IMR-90 (cell line): ENCODE data around the gene PIEZO2. TPM values are rescaled to one million over a fixed set of nuclear protein-coding genes. Genes with fewer than 3 reads are reported as not detected.
A peak's percentile ranks its signal among the peaks of the same experiment; 100 is the strongest.

Experiments used
- ATAC-seq: fragments of 200-7000 bp; cut with Tn5 transposase; 2 replicates; pipeline ENCODE4 v1.9.1; 2020; ENCODE audit warnings: low read depth, mild to moderate bottlenecking, moderate library complexity
- BruUV-seq: library from RNA; stranded (reverse); fragments of 400-500 nt; replicated peaks from 2 replicates; lab custom pipeline; 2021; lab: Mats Ljungman, UMichigan
- CTCF ChIA-PET: fragments of 300-600 bp; formaldehyde crosslinking; extraction: SDS; loops from one replicate; lab custom pipeline; 2021; ENCODE audit warnings: antibody characterized with exemption; lab: Yijun Ruan, JAX
- POLR2A ChIA-PET: fragments of 300-600 bp; sonication (Branson Sonifier 250); formaldehyde crosslinking; loops from one replicate; lab custom pipeline; 2022; ENCODE audit warnings: antibody characterized with exemption; ENCODE audit not compliant: unreplicated experiment; lab: Charles Lee
- DNase-seq: peaks from one replicate; pipeline ENCODE4 v3.0.0; 2013
- H2AFZ ChIP-seq: replicated peaks from 2 replicates; pipeline ENCODE3; 2013; ENCODE audit warnings: low read length, mild to moderate bottlenecking; ENCODE audit not compliant: poor library complexity
- H2AK5ac ChIP-seq: 2 replicates; pipeline ENCODE4 v1.6.1; 2013; ENCODE audit warnings: low read depth, low read length, inconsistent platforms
- H2AK9ac ChIP-seq: replicated peaks from 2 replicates; pipeline ENCODE3; 2013; ENCODE audit warnings: mild to moderate bottlenecking, low read depth, low read length, moderate library complexity; ENCODE audit not compliant: poor library complexity
- H2BK120ac ChIP-seq: 2 replicates; pipeline ENCODE4 v1.6.1; 2013; ENCODE audit warnings: low read depth, low read length, inconsistent platforms
- H2BK15ac ChIP-seq: 3 replicates; pipeline ENCODE4 v1.6.1; 2013; ENCODE audit warnings: low read depth, low read length, inconsistent platforms
- H2BK20ac ChIP-seq: 2 replicates; pipeline ENCODE4 v1.6.1; 2013; ENCODE audit warnings: low read depth, mild to moderate bottlenecking, inconsistent platforms, low read length, moderate library complexity
- H2BK5ac ChIP-seq: 2 replicates; pipeline ENCODE4 v1.6.1; 2013; ENCODE audit warnings: mild to moderate bottlenecking, low read depth, low read length, inconsistent platforms; ENCODE audit not compliant: poor library complexity, severe bottlenecking
- H3K14ac ChIP-seq: replicated peaks from 2 replicates; pipeline ENCODE4 v1.6.1; 2013; ENCODE audit warnings: low read depth, low read length, inconsistent platforms
- H3K18ac ChIP-seq: 2 replicates; pipeline ENCODE4 v1.6.1; 2013; ENCODE audit warnings: low read depth, low read length, control low read depth
- H3K23ac ChIP-seq: 2 replicates; pipeline ENCODE4 v1.6.1; 2013; ENCODE audit warnings: low read depth, low read length, inconsistent platforms
- H3K27ac ChIP-seq: 2 replicates; pipeline ENCODE4 v1.5.1; 2013; ENCODE audit warnings: mild to moderate bottlenecking, control low read depth, low read length; ENCODE audit not compliant: insufficient read depth
- H3K27me3 ChIP-seq: 2 replicates; pipeline ENCODE4 v1.6.1; 2013; ENCODE audit warnings: low read length; ENCODE audit not compliant: control insufficient read depth, insufficient read depth
- H3K36me3 ChIP-seq: 2 replicates; pipeline ENCODE4 v1.6.1; 2013; ENCODE audit warnings: low read length, mixed read lengths; ENCODE audit not compliant: control insufficient read depth, insufficient read depth
- H3K4ac ChIP-seq: 2 replicates; pipeline ENCODE4 v1.6.1; 2013; ENCODE audit warnings: low read depth, low read length, inconsistent platforms
- H3K4me1 ChIP-seq: 2 replicates; pipeline ENCODE4 v1.6.1; 2013; ENCODE audit warnings: low read length, mixed read lengths; ENCODE audit not compliant: control insufficient read depth, insufficient read depth
- H3K4me2 ChIP-seq: 2 replicates; pipeline ENCODE4 v1.6.1; 2013; ENCODE audit warnings: low read depth, mild to moderate bottlenecking, control low read depth, low read length, moderate library complexity
- H3K4me3 ChIP-seq: 2 replicates; pipeline ENCODE4 v1.5.1; 2013; ENCODE audit warnings: low read depth, mild to moderate bottlenecking, control low read depth, low read length, moderate library complexity; ENCODE audit not compliant: insufficient read depth
- H3K56ac ChIP-seq: 2 replicates; pipeline ENCODE4 v1.6.1; 2013; ENCODE audit warnings: low read length, inconsistent platforms; ENCODE audit not compliant: insufficient read depth; ENCODE audit errors: extremely low read depth
- H3K79me1 ChIP-seq, 2 experiments: 2 replicates each; pipeline ENCODE4 v1.6.1; 2013; ENCODE audit warnings: low read length in 2 of 2, inconsistent platforms in 1 of 2, low read depth in 1 of 2
- H3K9ac ChIP-seq: 2 replicates; pipeline ENCODE4 v1.6.1; 2013; ENCODE audit warnings: low read depth, low read length, control low read depth
- H3K9me1 ChIP-seq: 2 replicates; pipeline ENCODE4 v1.6.1; 2013; ENCODE audit warnings: low read length, inconsistent platforms; ENCODE audit not compliant: insufficient read depth
- H3K9me3 ChIP-seq: 2 replicates; pipeline ENCODE4 v1.6.1; 2013; ENCODE audit warnings: low read length; ENCODE audit not compliant: control insufficient read depth, insufficient read depth
- H4K20me1 ChIP-seq: 2 replicates; pipeline ENCODE4 v1.6.1; 2013; ENCODE audit warnings: low read length, inconsistent platforms; ENCODE audit not compliant: insufficient read depth
- H4K5ac ChIP-seq: 2 replicates; pipeline ENCODE4 v1.6.1; 2013; ENCODE audit warnings: mild to moderate bottlenecking, low read depth, low read length, control low read depth
- H4K8ac ChIP-seq, 2 experiments: 2 replicates each; pipeline ENCODE4 v1.6.1; 2013; ENCODE audit warnings: low read depth in 2 of 2, low read length in 2 of 2, control low read depth in 1 of 2, inconsistent platforms in 1 of 2
- H4K91ac ChIP-seq: 2 replicates; pipeline ENCODE4 v1.6.1; 2013; ENCODE audit warnings: low read depth, low read length, inconsistent platforms; ENCODE audit not compliant: insufficient read depth
- MXI1 ChIP-seq: IDR thresholded peaks from 2 replicates; pipeline ENCODE4 v1.6.1; 2012; ENCODE audit warnings: low read depth, mild to moderate bottlenecking, low read length, moderate library complexity, borderline replicate concordance
- WGBS, 2 experiments: methylation state at CpG; one replicate each; pipeline versions ENCODE4 v1.1.5 to v1.1.7; 2013; ENCODE audit warnings: missing lambda C conversion rate in 2 of 2; ENCODE audit not compliant: insufficient read length in 1 of 2; ENCODE audit errors: extremely low coverage in 2 of 2; 5-methylcytosine and 5-hydroxymethylcytosine counted together
- dilution Hi-C: fragments of 300-500 bp; cut with HindIII; formaldehyde crosslinking; loops from one replicate; pipeline ENCODE4 v1.14.3; 2018; ENCODE audit warnings: low sequenced_read_pairs; ENCODE audit not compliant: unreplicated experiment
- in situ Hi-C: fragments of 300-500 bp; cut with MboI; formaldehyde crosslinking; loops from 3 replicates; pipeline ENCODE4 v1.14.3; 2019; ENCODE audit warnings: low sequenced_read_pairs, inconsistent platforms, mixed read lengths
- intact Hi-C: fragments of 100-400 bp; cut with micrococcal nuclease; formaldehyde crosslinking; loops from 2 replicates; pipeline ENCODE4 v1.10.0; 2022
- polyA plus RNA-seq, 3 experiments: library from polyadenylated mRNA; depleted of rRNA; stranded (reverse); fragments of >200 nt; gene quantifications; 2 replicates each; pipeline ENCODE4 v1.2.3, GENCODE V29; 2012; ENCODE audit warnings: low replicate concordance in 1 of 3
- total RNA-seq: library from RNA; depleted of rRNA; stranded (reverse); fragments of >200 nt; gene quantifications from 2 replicates; pipeline ENCODE4 v1.2.3, GENCODE V29; 2012

Gene PIEZO2
- total and polyA plus RNA-seq, 2 of the 4 experiments (the other 2 are of a cell fraction), result 2.4 to 4.1 TPM

GRCh38 chr18:11177382-11177781 is 28.0 kb upstream of the PIEZO2 start:
- no CpG with 5 or more reads among the region's 3 CpGs for WGBS, 2 experiments
- intact Hi-C loops, result no loop called here
- in situ Hi-C loops, result no loop called here

More at GRCh38 chr18:11177382-11177781, 28.0 kb upstream of the PIEZO2 start:
- no peak overlapping the region for H3K56ac ChIP-seq
- H4K91ac ChIP-seq, result peak overlapping the region; percentile 90
- no peaks in the 10 kb centered on the region for H3K36me3 ChIP-seq
- H3K14ac ChIP-seq, result peak overlapping the region; percentile 70; the same call in 1 of the 2 replicates
- peak overlapping the region; percentile 45 for H4K5ac ChIP-seq
- H4K8ac ChIP-seq, result peak overlapping the region; percentile 67 to 76; a peak in 3 of 4 replicates
- H4K20me1 ChIP-seq, result no peaks in the 10 kb centered on the region
- no peaks in the 10 kb centered on the region for H3K79me1 ChIP-seq
- peak overlapping the region; percentile 33 for H2AK9ac ChIP-seq
- dilution Hi-C loops, result no loop called here
- peaks cover 19% of the 10 kb centered on the region for H3K4me1 ChIP-seq
- H3K9ac ChIP-seq, result no peak overlapping the region
- peak overlapping the region; percentile 87 for H2BK120ac ChIP-seq
- peak overlapping the region; percentile 42 for H3K18ac ChIP-seq
- peak overlapping the region; percentile 61 for H2BK5ac ChIP-seq
- ChIA-PET POLR2A (no interaction called here), CTCF (interaction anchor here (0.7 kb wide), 1 partner anchor 345 kb away, joined by 5 read pairs; no protein-coding TSS in a partner anchor)
- peak overlapping the region; percentile 82 for H2AFZ ChIP-seq
- H2AK5ac ChIP-seq, result peak overlapping the region; percentile 90
- peaks cover 3% of the 10 kb centered on the region for H3K9me1 ChIP-seq
- H3K4ac ChIP-seq, result peak overlapping the region; percentile 75
- DNase-seq (no peak), ATAC-seq (no peak)
- peak overlapping the region; percentile 26; the same call in 1 of the 2 replicates for H3K27ac ChIP-seq
- H3K27me3 ChIP-seq, result no peaks in the 10 kb centered on the region
- H3K4me3 ChIP-seq, result no peak overlapping the region
- BruUV-seq, result no TSS peak
- peak overlapping the region; percentile 88; the same call in 2 of the 3 replicates for H2BK15ac ChIP-seq
- H3K23ac ChIP-seq, result no peak overlapping the region
- H3K4me2 ChIP-seq, result no peak overlapping the region
- TF ChIP-seq MXI1, result no peak
- H2BK20ac ChIP-seq, result peak overlapping the region; percentile 82
- H3K9me3 ChIP-seq, result no peaks in the 10 kb centered on the region
